Mucosa of stomach (tissue), 1 donor: ENCODE results near the gene RING1.

ENCODE experiments used
- H3K27me3 ChIP-seq: one replicate; pipeline ENCODE4 v1.7.0; 2013; ENCODE audit warnings: mild to moderate bottlenecking, low read length; ENCODE audit not compliant: control insufficient read depth, insufficient read depth
- H3K36me3 ChIP-seq: one replicate; pipeline ENCODE4 v1.7.0; 2013; ENCODE audit warnings: low read length; ENCODE audit not compliant: control insufficient read depth, insufficient read depth
- H3K4me1 ChIP-seq: one replicate; pipeline ENCODE4 v1.7.0; 2013; ENCODE audit warnings: mild to moderate bottlenecking, low read length; ENCODE audit not compliant: control insufficient read depth, insufficient read depth
- H3K4me3 ChIP-seq: one replicate; pipeline ENCODE4 v1.7.0; 2013; ENCODE audit warnings: low read length
- H3K9ac ChIP-seq: one replicate; pipeline ENCODE4 v1.7.0; 2013; ENCODE audit warnings: mild to moderate bottlenecking, low read length, moderate library complexity
- H3K9me3 ChIP-seq: one replicate; pipeline ENCODE4 v1.7.0; 2013; ENCODE audit warnings: mild to moderate bottlenecking, low read length, moderate library complexity; ENCODE audit not compliant: control insufficient read depth
- donor health status: Pancreatic carcinoma.

Gene RING1

GRCh38 chr6:33167374-33168283 is 40.7 kb upstream of the RING1 start:
- Histone ChIP-seq H3K9me3 (no peaks in the 10 kb centered on the region), H3K4me1 (no peaks in the 10 kb centered on the region), H3K36me3 (no peaks in the 10 kb centered on the region), H3K27me3 (peaks cover 4% of the 10 kb centered on the region), H3K9ac (no peak overlapping the region), H3K4me3 (no peak overlapping the region)

- Histone ChIP-seq H3K36me3 (no peaks in the 10 kb centered on the region), H3K9ac (no peak overlapping the region), H3K9me3 (no peaks in the 10 kb centered on the region), H3K27me3 (peaks cover 9% of the 10 kb centered on the region), H3K4me3 (no peak overlapping the region), H3K4me1 (no peaks in the 10 kb centered on the region)
Measured at GRCh38 chr6:33168284-33168601, 40.1 kb upstream of the RING1 start.

GRCh38 chr6:33168639-33169038 is 39.7 kb upstream of the RING1 start:
- Histone ChIP-seq H3K9me3 (no peaks in the 10 kb centered on the region), H3K9ac (no peak overlapping the region), H3K4me3 (no peak overlapping the region), H3K4me1 (no peaks in the 10 kb centered on the region), H3K27me3 (peaks cover 9% of the 10 kb centered on the region), H3K36me3 (no peaks in the 10 kb centered on the region)

- no peaks in the 10 kb centered on the region for H3K9me3 ChIP-seq
- no peaks in the 10 kb centered on the region for H3K36me3 ChIP-seq
- H3K4me1 ChIP-seq, result no peaks in the 10 kb centered on the region
- H3K27me3 ChIP-seq, result peaks cover 9% of the 10 kb centered on the region
- H3K4me3 ChIP-seq, result no peak overlapping the region
- no peak overlapping the region for H3K9ac ChIP-seq
Measured at GRCh38 chr6:33169291-33170175, 38.8 kb upstream of the RING1 start.

DNA sequence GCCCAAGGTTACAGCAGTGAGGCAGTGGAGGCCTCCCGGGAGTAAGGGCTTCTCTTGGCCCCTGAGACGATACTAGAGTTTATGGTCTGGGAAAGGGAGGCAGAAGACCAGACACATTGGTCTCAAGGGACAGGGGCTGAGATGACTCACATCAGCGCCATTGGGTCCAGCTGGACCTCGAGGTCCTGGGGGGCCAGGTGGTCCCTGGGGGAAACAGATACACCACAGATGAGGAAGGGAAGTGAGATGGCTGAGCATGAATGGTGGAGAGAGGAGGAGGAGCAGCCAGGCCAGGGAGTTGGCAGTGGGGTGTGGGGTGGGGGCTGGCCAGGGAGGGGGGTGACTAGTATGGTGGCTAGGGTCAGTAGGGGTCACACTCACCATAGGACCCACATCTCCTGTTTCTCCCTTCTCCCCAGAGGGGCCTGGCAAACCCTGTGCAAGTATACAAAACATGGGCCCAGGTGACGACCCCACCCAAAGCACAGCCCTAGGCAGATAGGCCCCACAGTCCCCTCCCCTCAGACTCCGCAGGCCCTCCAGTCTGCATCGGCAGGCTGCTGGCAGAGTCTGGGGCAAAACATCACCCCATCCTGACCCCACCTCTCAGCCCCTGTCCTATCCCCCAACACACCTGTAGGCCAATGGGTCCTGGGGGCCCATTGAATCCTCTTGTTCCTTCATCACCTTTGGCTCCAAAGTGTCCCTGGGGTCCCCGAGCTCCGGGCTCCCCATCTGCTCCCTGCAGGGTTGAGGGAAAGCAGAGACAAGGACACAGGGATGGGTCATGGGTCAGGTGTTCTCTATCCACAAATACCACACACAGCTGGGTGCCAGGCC is 37.9 kb upstream of the RING1 start:
- no peak overlapping the region for H3K9ac ChIP-seq
- no peak overlapping the region for H3K4me3 ChIP-seq
- H3K36me3 ChIP-seq, result no peaks in the 10 kb centered on the region
- H3K9me3 ChIP-seq, result no peaks in the 10 kb centered on the region
- peaks cover 9% of the 10 kb centered on the region for H3K27me3 ChIP-seq
- no peaks in the 10 kb centered on the region for H3K4me1 ChIP-seq

GRCh38 chr6:33171016-33171879 is 37.1 kb upstream of the RING1 start:
- no peaks in the 10 kb centered on the region for H3K4me1 ChIP-seq
- H3K27me3 ChIP-seq, result peaks cover 9% of the 10 kb centered on the region
- H3K9ac ChIP-seq, result no peak overlapping the region
- no peaks in the 10 kb centered on the region for H3K9me3 ChIP-seq
- H3K36me3 ChIP-seq, result no peaks in the 10 kb centered on the region
- no peak overlapping the region for H3K4me3 ChIP-seq

- no peaks in the 10 kb centered on the region for H3K36me3 ChIP-seq
- H3K4me3 ChIP-seq, result no peak overlapping the region
- H3K27me3 ChIP-seq, result peaks cover 9% of the 10 kb centered on the region
- H3K9ac ChIP-seq, result no peak overlapping the region
- H3K9me3 ChIP-seq, result no peaks in the 10 kb centered on the region
- no peaks in the 10 kb centered on the region for H3K4me1 ChIP-seq
Measured at GRCh38 chr6:33171880-33172687, 36.2 kb upstream of the RING1 start.

- H3K27me3 ChIP-seq, result peaks cover 9% of the 10 kb centered on the region
- H3K9ac ChIP-seq, result no peak overlapping the region
- no peaks in the 10 kb centered on the region for H3K4me1 ChIP-seq
- H3K36me3 ChIP-seq, result no peaks in the 10 kb centered on the region
- H3K9me3 ChIP-seq, result no peaks in the 10 kb centered on the region
- H3K4me3 ChIP-seq, result no peak overlapping the region
Measured at GRCh38 chr6:33172688-33173534, 35.4 kb upstream of the RING1 start.

GRCh38 chr6:33173535-33174180 is 34.6 kb upstream of the RING1 start:
- peaks cover 9% of the 10 kb centered on the region for H3K27me3 ChIP-seq
- H3K9ac ChIP-seq, result no peak overlapping the region
- no peaks in the 10 kb centered on the region for H3K9me3 ChIP-seq
- no peak overlapping the region for H3K4me3 ChIP-seq
- no peaks in the 10 kb centered on the region for H3K4me1 ChIP-seq
- no peaks in the 10 kb centered on the region for H3K36me3 ChIP-seq

- H3K4me1 ChIP-seq, result no peaks in the 10 kb centered on the region
- no peak overlapping the region for H3K9ac ChIP-seq
- H3K9me3 ChIP-seq, result no peaks in the 10 kb centered on the region
- H3K27me3 ChIP-seq, result peaks cover 9% of the 10 kb centered on the region
- no peak overlapping the region for H3K4me3 ChIP-seq
- H3K36me3 ChIP-seq, result no peaks in the 10 kb centered on the region
Measured at GRCh38 chr6:33174784-33175183, 33.5 kb upstream of the RING1 start.
